ENCODE data around the gene RC3H1. TPM values are rescaled to one million over a fixed set of nuclear protein-coding genes. Genes with fewer than 3 reads are reported as not detected.

RC3H1 gene
- total and polyA plus RNA-seq, 10 of the 15 experiments (the other 5 are each of a cell fraction or from before 2014, with no cell fraction given): 1.4 to 33.9 (median 11.8) TPM

DNA sequence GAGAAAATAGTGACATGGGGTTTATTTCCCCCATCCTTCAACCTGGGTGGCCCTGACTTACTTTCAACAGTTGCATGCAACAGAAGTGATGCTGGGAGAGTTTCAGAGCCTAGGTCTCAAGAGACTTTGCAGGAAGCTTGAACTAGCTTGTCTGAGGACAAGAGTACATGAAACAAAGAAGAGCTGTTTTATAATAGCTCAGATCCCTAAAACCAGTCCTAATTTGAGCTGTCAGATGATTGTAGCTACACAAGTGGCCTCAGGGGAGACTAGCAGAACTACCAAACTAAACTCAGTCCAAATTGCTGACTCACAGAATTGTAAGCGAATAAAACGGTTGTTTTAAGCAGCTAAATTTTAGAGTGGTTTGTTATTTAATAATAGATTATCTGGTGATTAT lies 17.1 kb downstream of the RC3H1 start (continued):
- no peak for TF ChIP-seq RAD51 (IDR thresholded peaks at IDR 0.05)
- TF ChIP-seq MYB (IDR thresholded peaks at IDR 0.05; ENCODE audit: borderline replicate concordance, low read depth, low read length): no peak
- no peak for TF ChIP-seq RAD21 (IDR thresholded peaks at IDR 0.05; ENCODE audit: insufficient read depth, low read depth, low read length)
- no peak for TF ChIP-seq GABPA (IDR thresholded peaks at IDR 0.05; ENCODE audit: low read depth)
- TF ChIP-seq, protein P1, sequence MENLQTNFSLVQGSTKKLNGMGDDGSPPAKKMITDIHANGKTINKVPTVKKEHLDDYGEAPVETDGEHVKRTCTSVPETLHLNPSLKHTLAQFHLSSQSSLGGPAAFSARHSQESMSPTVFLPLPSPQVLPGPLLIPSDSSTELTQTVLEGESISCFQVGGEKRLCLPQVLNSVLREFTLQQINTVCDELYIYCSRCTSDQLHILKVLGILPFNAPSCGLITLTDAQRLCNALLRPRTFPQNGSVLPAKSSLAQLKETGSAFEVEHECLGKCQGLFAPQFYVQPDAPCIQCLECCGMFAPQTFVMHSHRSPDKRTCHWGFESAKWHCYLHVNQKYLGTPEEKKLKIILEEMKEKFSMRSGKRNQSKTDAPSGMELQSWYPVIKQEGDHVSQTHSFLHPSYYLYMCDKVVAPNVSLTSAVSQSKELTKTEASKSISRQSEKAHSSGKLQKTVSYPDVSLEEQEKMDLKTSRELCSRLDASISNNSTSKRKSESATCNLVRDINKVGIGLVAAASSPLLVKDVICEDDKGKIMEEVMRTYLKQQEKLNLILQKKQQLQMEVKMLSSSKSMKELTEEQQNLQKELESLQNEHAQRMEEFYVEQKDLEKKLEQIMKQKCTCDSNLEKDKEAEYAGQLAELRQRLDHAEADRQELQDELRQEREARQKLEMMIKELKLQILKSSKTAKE (IDR thresholded peaks at IDR 0.05; ENCODE audit: low read depth, poor library complexity, severe bottlenecking): peak; percentile 50
- peak; percentile 89 for TF ChIP-seq NFIC (IDR thresholded peaks at IDR 0.05; ENCODE audit: low read depth, low read length)
- no peak for TF ChIP-seq WRNIP1 (IDR thresholded peaks at IDR 0.05; ENCODE audit: borderline replicate concordance, low read depth, low read length)
- TF ChIP-seq CBFB (IDR thresholded peaks at IDR 0.05; ENCODE audit: low read depth): no peak
- no peak for TF ChIP-seq HDGF (IDR thresholded peaks at IDR 0.05)
- no peak for TF ChIP-seq ZBTB33 (IDR thresholded peaks at IDR 0.05)
- TF ChIP-seq ATF7 (IDR thresholded peaks at IDR 0.05; ENCODE audit: low read depth): no peak
- TF ChIP-seq MXI1 (IDR thresholded peaks at IDR 0.05; ENCODE audit: low read depth, low read length): no peak
- no peak for TF ChIP-seq SREBF1 (IDR thresholded peaks at IDR 0.05; ENCODE audit: low read length)
- TF ChIP-seq ETV6 (conservative IDR thresholded peaks at IDR 0.05 in 1 of 2, IDR thresholded peaks at IDR 0.05 in 1 of 2; ENCODE audit: borderline replicate concordance in 1 of 2, low read depth in 1 of 2): peak in 1 of 2 experiments; percentile 51; a peak in 1 of 4 replicates
- no peak for TF ChIP-seq POLR2AphosphoS2 (IDR thresholded peaks at IDR 0.05; ENCODE audit: low read depth, low read length)
- no peak for TF ChIP-seq ZNF207 (IDR thresholded peaks at IDR 0.05; ENCODE audit: borderline replicate concordance)
- no peak for TF ChIP-seq KAT2A (conservative IDR thresholded peaks at IDR 0.05; ENCODE audit: control insufficient read depth, low read depth, low read length)
- no peak for TF ChIP-seq TARDBP (IDR thresholded peaks at IDR 0.05; ENCODE audit: borderline replicate concordance)
- TF ChIP-seq SREBF2 (IDR thresholded peaks at IDR 0.05; ENCODE audit: low read length): no peak
- TF ChIP-seq SP1 (IDR thresholded peaks at IDR 0.05; ENCODE audit: low read depth, low read length): no peak
- TF ChIP-seq DPF2 (IDR thresholded peaks at IDR 0.05): no peak
- no peak for TF ChIP-seq HDAC2 (IDR thresholded peaks at IDR 0.05)
- TF ChIP-seq FOXM1 (IDR thresholded peaks at IDR 0.05; ENCODE audit: low read depth, low read length): peak; percentile 60; the same call in 1 of the 2 replicates
- no peak for TF ChIP-seq RFX5 (IDR thresholded peaks at IDR 0.05; ENCODE audit: low read depth, low read length)
- TF ChIP-seq NBN (IDR thresholded peaks at IDR 0.05): no peak
- 0 out of 4 replicates have a peak, but pooled peaks of 1 of the 2 experiments have one; percentile 30 for TF ChIP-seq BHLHE40 (IDR thresholded peaks at IDR 0.05; ENCODE audit: borderline replicate concordance in 1 of 2, low read depth in 2 of 2, low read length in 1 of 2)
- no peak for TF ChIP-seq TCF7 (IDR thresholded peaks at IDR 0.05; ENCODE audit: borderline replicate concordance)
- TF ChIP-seq KLF5 (IDR thresholded peaks at IDR 0.05; ENCODE audit: partially characterized antibody): no peak
- no peak for TF ChIP-seq POLR2AphosphoS5 (IDR thresholded peaks at IDR 0.05; ENCODE audit: low read length)
- no peak for TF ChIP-seq NFYA (IDR thresholded peaks at IDR 0.05; ENCODE audit: borderline replicate concordance, low read depth, low read length)
- TF ChIP-seq RUNX3 (IDR thresholded peaks at IDR 0.05; ENCODE audit: low read length): peak; percentile 62
- TF ChIP-seq SPI1 (IDR thresholded peaks at IDR 0.05; ENCODE audit: borderline replicate concordance, insufficient read depth, low read depth, low read length): peak; percentile 62; the same call in 1 of the 2 replicates
